Umbilical cord (tissue), 2 donors: ENCODE results near the gene DNTT. TPM values are rescaled to one million over a fixed set of nuclear protein-coding genes. Genes with fewer than 3 reads are reported as not detected.
"Not testable (repeated sequence)": the region's sequence is repeated elsewhere in the genome, so short reads cannot be mapped to it uniquely, and the experiment has no call there.

ENCODE experiments used
- DNase-seq: peaks from one replicate; pipeline ENCODE4 v3.0.0-alpha.2; 2015; ENCODE audit warnings: low spot score
- total RNA-seq: library from RNA; depleted of rRNA; stranded (reverse); fragments of >200 nt; gene quantifications from one replicate; pipeline ENCODE4 v1.2.3, GENCODE V29; 2014; ENCODE audit warnings: low replicate concordance; ENCODE audit not compliant: insufficient read depth

Gene DNTT
- total RNA-seq, 1 donor from 2014 or later, result not detected

DNA sequence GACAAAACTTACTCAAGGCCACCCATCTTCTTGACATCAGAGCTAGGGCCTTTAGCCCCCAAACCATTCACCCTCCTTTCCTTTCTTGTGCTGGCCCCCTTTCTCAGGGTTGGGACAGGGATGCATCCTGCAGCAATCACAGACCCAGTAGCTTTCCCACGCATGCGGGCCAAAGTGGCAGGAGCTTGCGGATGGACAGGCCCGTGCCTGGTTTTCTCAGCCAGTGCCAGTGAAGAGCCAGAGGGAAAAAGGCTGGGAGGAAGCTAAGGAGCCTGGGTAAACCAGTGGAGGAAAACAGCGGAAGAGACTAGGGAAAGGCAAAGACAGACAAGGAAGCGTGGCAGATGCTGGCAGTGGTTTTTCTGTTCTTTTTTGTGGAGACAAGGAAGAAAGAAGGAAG lies 27.8 kb upstream of the DNTT start:
- DNase-seq, result no peak

- no peak for DNase-seq
Observed at GRCh38 chr10:96276831-96277230, 27.4 kb upstream of the DNTT start.

GRCh38 chr10:96279191-96279641 lies 25.0 kb upstream of the DNTT start:
- no peak for DNase-seq

DNA sequence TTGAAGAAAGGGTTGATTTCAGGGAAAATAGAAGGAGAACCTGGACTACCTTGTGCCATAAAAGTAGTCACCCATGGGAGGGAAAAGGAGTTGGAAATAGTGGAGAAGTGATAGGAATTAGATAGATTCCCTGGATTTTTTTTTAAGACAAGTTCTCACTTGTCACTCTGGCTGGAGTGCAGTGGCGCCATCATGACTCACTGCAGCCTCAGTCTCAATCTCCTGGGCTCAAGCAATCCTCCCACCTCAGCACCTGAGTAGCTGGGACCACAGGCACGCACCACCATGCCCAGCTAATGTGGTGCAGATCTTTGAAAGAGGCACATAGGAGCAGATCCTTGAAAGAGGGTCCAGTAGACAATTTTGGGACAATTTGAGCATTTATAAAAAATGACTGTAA lies 23.4 kb upstream of the DNTT start:
- no peak for DNase-seq

DNA sequence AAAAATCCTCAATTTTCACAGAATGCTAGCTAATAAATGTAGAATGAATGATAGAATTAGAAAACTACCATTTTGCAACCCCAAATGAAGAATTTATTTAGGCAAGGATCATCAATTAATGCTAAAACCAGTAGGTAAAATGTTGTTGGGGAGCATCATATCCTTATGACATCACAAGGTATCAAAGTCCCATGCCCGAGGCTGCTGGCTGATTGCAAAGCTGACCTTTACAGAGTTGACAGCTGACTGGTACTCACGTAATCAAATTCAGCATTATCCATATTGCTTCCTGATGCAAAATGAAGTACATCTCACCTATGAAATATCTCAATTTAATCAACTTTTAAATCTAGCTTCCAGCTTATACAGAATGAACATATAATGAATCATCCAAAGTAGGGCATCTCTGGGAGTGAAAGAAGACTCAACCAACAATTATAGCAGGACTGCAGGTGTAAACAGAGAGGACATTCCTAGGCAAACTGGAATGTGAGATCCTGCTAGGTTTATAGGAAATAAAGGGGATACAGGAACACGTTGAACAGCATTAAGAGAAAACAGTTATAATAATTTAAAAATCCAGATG lies 22.7 kb upstream of the DNTT start:
- DNase-seq, result no peak

- DNase-seq, result no peak
Observed at GRCh38 chr10:96283351-96283750, 20.9 kb upstream of the DNTT start.

DNA sequence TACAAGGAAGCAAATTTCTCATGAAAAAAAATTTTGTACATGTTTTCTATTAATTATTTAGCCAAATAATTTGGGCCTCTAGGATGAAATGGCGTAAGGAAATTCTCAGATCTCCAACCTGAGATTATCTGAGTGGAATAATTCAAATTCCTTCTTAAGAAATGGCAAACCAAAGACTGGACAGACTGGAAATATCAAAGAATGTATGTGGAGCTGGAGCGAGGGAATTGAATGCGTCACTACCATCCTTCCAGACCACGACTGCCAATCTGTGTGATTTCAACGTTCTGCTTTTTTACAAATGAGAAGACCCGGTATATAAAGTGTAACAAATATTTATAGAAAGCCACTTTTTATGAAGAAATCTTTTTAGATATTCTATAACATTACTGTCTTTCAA lies 20.5 kb upstream of the DNTT start:
- DNase-seq, result no peak

DNA sequence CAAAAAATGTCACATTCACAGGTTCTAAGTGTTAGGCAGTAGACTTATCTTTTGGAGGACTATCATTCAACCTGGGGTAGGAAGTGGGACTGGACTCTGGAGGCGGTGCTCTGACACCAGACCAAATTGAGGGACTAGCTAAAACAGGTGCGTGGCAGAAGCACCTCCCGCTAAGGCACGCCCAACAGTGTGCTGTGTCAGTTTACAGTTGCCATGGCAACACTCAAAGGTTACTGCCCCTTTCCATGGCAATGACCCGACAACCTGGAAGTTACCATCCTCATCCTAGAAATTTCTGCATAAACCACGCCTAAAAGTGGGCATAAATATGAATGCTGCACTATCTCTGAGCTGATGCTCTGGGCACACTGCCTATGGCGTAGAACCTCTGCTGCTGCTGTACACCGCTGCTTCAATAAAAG lies 18.9 kb upstream of the DNTT start:
- DNase-seq, result no peak

- no peak for DNase-seq
Observed at GRCh38 chr10:96287392-96288105, 16.7 kb upstream of the DNTT start.

DNA sequence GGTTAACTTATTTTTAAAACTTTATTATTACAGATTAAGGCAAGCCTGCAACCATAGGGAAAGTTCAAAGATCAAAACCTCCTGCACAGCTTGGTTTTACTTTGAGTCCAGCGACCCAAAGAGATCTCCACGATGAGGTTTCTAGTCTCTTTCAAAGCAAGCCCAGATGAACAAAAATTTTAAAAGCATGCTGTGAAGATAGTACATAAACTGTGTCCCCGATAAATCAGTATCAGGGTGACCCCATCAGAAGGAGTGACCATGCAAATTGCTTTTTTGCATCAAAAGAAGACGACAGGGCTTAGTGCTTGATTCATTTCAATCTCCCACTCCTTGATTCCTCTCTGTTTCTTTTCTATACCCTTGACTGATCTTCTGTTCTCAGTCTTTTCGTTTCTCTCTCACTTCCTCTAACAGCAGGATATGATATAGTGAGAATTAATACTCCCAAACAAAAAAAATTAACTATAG lies 16.0 kb upstream of the DNTT start:
- no peak for DNase-seq

DNA sequence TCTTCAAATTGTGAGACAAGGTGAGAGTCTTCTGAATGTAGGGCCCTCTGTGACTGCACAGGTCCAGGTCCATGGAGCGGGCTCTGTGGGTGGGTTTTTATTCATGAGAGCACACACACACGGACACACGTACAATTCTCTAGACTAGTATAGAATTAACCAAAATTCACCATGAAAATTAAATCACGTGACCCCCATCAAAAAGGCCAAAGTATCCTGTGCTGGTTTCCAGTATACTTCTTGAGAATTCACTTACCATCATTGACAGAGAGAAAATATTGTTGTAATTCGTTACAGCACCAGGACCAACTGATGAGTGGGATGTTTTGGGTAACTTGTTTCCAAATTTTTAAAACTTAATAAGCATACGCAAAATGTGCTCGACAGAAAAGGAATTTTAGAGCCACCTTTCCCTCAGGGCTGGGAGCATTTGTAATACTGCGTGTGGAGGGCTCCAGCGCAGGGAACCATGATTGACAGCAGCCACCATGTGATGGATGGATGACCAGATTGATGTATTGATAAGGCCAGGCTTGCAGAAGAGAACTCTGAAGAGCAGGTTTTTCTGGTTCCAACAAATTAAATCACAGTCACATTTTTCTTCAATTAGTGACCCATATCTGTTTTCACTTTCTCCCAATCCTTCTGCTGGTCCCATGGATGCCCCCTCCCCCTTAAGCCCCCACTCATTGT lies 14.9 kb upstream of the DNTT start:
- no peak for DNase-seq

DNA sequence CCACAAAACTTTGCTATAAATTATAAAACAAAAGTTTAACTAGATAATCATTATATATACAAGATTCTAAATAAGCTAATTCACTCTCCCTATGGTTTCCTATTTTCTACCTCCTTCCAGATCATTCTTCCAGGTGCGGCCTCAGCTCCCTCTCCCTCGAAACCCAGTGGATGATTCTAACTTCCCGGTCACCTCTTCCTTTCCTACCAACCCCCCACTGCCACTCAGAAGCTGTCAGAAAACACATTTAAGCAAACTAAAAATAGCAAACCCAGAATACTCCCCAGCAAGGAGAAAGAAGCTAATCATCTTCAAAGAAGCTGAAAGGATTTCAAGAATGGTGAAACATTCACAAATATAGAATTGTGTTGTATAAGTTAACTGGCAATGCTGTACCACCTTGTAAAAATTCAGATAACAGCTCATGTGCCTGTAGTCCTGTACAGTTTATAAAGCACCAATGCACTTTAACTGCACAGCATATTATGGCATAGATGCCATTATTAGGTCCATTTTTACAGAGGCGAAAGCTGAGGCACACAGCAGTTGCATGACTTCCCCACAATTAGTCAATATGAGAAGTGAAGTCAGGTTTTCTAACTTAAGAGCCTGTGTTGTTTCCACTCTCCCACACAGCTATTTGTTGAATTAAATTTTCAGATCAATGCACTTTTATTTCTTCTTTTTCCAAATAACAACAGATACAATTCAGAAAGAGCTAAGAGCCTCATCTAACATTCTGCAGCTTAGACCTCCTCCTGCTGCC lies 13.7 kb upstream of the DNTT start:
- DNase-seq, result no peak

DNA sequence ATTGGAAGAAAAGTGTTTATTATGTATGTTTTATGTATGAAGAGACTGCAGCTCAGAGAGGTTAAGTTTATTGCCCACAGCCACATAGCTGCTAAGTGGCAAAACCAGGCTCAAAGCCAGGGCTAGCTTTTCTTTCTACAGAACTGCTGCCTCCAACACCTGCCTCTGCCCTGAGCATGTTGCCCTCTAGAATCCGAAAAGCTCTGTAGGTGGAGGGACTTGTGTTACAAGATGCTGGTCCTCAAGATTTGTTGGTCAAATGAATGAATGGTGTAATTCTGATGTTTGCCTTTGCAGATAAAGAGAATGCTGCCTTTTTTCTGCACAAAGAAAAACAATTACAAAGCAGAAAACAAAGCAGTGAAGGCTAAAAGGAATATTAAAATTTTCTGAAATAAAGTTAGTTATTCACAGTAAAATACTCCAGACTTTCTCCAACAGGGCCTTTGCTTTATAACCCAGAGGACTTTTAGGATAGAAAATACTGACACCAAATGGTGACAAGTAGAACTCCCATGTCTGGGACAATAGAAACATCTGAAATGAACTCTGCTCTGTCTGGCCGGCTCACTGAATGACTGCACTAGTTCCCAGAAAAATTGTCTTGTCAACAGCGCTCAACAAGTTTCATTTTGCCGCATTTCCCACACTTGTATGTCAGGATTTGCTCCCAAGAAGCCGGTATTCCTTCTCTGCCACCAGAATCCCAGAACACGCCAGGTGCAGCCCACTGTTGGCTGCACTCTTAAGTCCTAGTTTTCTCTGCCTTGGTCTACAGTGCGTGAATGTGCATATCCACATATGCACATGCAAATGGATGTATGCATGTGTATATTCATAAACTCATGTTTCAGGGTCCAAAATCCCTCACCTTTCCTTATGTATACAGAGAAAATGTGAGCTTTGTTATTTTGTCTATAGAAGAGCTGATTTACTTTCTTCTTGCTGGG lies 11.0 kb upstream of the DNTT start:
- DNase-seq, result peak; percentile 67

- DNase-seq, result no peak
Observed at GRCh38 chr10:96295475-96295874, 8.8 kb upstream of the DNTT start.

- DNase-seq, result no peak
Observed at GRCh38 chr10:96297486-96297885, 6.7 kb upstream of the DNTT start.

DNA sequence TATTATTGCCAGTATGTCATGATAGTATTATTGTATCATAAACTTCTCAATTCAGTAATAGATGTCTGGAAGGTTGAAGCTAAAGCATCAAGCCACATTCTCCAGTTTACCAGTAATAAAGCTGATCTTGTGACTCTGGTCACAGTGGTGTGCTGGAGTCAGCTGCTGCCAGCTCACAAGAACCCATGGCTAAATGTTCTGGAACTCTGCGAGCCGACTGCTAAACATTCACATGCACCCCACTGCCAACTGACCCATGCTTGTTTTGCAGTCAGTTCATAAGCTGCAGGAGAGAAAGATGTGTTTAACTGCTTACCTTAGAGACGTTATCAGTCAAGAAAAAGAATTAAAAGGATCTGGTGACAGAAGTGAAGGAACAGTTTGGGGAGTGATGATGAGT lies 5.9 kb upstream of the DNTT start:
- DNase-seq, result no peak

GRCh38 chr10:96299383-96299782 lies 4.9 kb upstream of the DNTT start:
- DNase-seq, result no peak

DNA sequence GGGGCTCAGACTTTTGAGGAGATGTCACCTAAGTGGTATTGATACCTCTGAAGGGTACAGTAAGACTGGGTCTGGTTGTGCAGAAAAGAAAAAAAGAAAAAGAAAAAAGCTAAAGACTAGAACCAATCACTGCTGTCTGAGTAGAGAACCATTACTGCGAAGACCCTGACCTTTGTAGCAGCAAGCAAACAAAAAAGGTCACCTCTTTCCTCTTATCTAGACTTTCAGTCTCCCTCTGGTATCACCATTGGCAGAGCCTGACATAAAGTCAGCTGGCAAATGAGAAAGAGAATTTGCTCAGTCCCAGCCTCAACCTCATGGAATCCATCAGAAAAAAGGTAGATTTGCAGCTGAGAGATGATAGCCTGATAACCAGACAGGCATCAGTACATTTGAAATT lies 2.6 kb upstream of the DNTT start:
- DNase-seq, result no peak

GRCh38 chr10:96305019-96305418 lies 785 bp downstream of the DNTT start:
- DNase-seq, result no peak

DNA sequence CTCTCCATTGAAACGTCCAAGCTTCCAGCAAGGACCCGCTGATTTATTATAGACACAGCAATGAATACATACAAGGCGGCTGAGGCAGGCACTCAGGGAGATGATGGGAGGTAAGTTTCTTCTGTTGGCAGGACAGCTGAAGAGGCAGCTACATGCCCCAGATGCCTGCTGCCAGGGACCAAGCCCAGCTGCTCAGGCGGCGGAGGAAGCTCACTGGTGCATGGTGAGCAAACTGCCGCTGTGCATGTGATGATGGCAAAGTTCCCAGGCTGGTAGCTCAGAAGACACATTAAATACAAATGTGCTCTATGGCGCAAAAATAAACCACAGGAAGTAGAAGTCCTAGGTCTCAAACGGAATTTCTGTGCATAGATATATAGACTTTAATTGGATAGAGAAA lies 2.3 kb downstream of the DNTT start:
- no peak for DNase-seq

DNA sequence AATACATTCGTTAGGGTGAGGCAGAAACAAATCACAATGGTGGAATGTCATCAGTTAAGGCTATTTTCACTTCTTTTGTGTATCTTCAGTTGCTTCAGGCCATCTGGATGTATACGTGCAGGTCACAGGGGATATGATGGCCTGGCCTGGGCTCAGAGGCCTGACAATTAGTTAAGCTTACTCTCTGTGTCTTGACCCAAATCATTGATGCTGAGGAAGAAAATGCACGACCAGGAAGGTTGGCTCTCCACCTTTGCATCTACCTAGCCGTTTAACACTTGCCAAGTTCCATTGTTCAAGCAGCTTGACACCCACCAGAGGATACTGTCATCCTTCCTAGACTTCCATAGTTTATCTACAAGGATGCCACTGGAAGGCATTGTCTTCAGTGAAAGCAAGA lies 4.6 kb downstream of the DNTT start:
- DNase-seq, result not testable (repeated sequence)
